HCT116 (cell line): ENCODE measurements around the gene OS9. TPM values are rescaled to one million over a fixed set of nuclear protein-coding genes. Genes with fewer than 3 reads are reported as not detected.

ENCODE experiments used
- ATAC-seq: fragments of 200-7000 bp; cut with Tn5 transposase; 2 replicates; pipeline ENCODE4 v1.9.1; 2020; ENCODE audit warnings: mild to moderate bottlenecking, moderate library complexity
- BruUV-seq: library from RNA; stranded (reverse); fragments of 400-500 nt; replicated peaks from 2 replicates; lab custom pipeline; 2021; lab: Mats Ljungman, UMichigan
- CTCF ChIA-PET: fragments of 300-600 bp; sonication (Branson Sonifier 250); formaldehyde crosslinking; loops from one replicate; lab custom pipeline; 2021; ENCODE audit warnings: antibody characterized with exemption; lab: Charles Lee
- POLR2A ChIA-PET: fragments of 300-600, 350-600 bp; sonication (Branson Sonifier 250); formaldehyde crosslinking; loops from one replicate; lab custom pipeline; 2021; ENCODE audit warnings: antibody characterized with exemption; lab: Charles Lee
- RAD21 ChIA-PET, 2 experiments: fragments of 300-600 bp; sonication (Branson Sonifier 250); formaldehyde crosslinking; loops; one replicate each; lab custom pipeline; 2023; ENCODE audit warnings: low total read pairs in 2 of 2; ENCODE audit not compliant: uncharacterized antibody in 2 of 2, unreplicated experiment in 2 of 2, low non-redundant PET in 1 of 2; lab: Charles Lee
- DNase-seq: peaks from one replicate; pipeline ENCODE4 v3.0.0-alpha.2; 2010; ENCODE audit warnings: low read depth, low spot score
- H2AFZ ChIP-seq: fragments of 200-600 bp; shearing (Covaris generic), sonication (generic); 2 replicates; pipeline ENCODE4 v1.6.1; 2017; ENCODE audit warnings: low read depth, mixed run types, mixed read lengths, antibody characterized with exemption, low read length; ENCODE audit not compliant: poor library complexity, severe bottlenecking
- H3K27ac ChIP-seq: 2 replicates; pipeline ENCODE4 v1.5.1; 2012; ENCODE audit warnings: low read depth, low read length
- H3K27me3 ChIP-seq: fragments of 200-600 bp; sonication (generic); 2 replicates; pipeline ENCODE4 v1.6.1; 2016; ENCODE audit warnings: mixed run types, low read length, mixed read lengths; ENCODE audit not compliant: insufficient read depth
- H3K36me3 ChIP-seq, 2 experiments: fragments of 200-500 bp in 1 of 2; fragments of 200-600 bp in 1 of 2; sonication (Bioruptor generic) in 1 of 2; sonication (generic) in 1 of 2; 2 replicates each; pipeline versions ENCODE4 v1.5.1 to v1.6.1; 2014 to 2016; ENCODE audit warnings: low read length in 2 of 2, inconsistent platforms in 1 of 2, mixed read lengths in 1 of 2, mixed run types in 1 of 2; ENCODE audit not compliant: insufficient read depth in 2 of 2, control insufficient read depth in 1 of 2
- H3K4me1 ChIP-seq, 2 experiments: fragments of 200-600 bp in 1 of 2; sonication (generic) in 1 of 2; 2 replicates each; pipeline versions ENCODE4 v1.5.1 to v1.6.1; 2012 to 2017; ENCODE audit warnings: low read length in 2 of 2, inconsistent platforms in 1 of 2, mild to moderate bottlenecking in 1 of 2, mixed read lengths in 1 of 2, mixed run types in 1 of 2, moderate library complexity in 1 of 2; ENCODE audit not compliant: insufficient read depth in 2 of 2, control insufficient read depth in 1 of 2
- H3K4me2 ChIP-seq: fragments of 200-600 bp; sonication (generic); 2 replicates; pipeline ENCODE4 v1.6.1; 2017; ENCODE audit warnings: mixed run types, low read length, mixed read lengths
- H3K4me3 ChIP-seq, 2 experiments: fragments of 200-600 bp in 1 of 2; sonication (generic) in 1 of 2; replicated peaks in 1 of 2; 2 replicates each; pipeline ENCODE4 v1.5.1; 2011 to 2016; ENCODE audit warnings: low read length in 2 of 2, control low read depth in 1 of 2, low read depth in 1 of 2, mild to moderate bottlenecking in 1 of 2, mixed read lengths in 1 of 2, mixed run types in 1 of 2
- H3K79me2 ChIP-seq: fragments of 200-600 bp; sonication (generic); 2 replicates; pipeline ENCODE4 v1.6.1; 2017; ENCODE audit warnings: mild to moderate bottlenecking, mixed run types, low read length, moderate library complexity, mixed read lengths; ENCODE audit not compliant: insufficient read depth
- H3K9ac ChIP-seq: fragments of 200-600 bp; sonication (generic); 2 replicates; pipeline ENCODE4 v1.6.1; 2016; ENCODE audit warnings: low read length, mixed read lengths
- H3K9me2 ChIP-seq: fragments of 200-600 bp; sonication (generic), shearing (Covaris generic); 2 replicates; pipeline ENCODE4 v1.6.1; 2017; ENCODE audit warnings: mixed run types, mild to moderate bottlenecking, moderate library complexity; ENCODE audit not compliant: insufficient read depth
- H3K9me3 ChIP-seq, 2 experiments: fragments of 200-500 bp in 1 of 2; fragments of 200-600 bp in 1 of 2; sonication (Bioruptor generic) in 1 of 2; sonication (generic) in 1 of 2; 2 replicates each; pipeline ENCODE4 v1.6.1; 2014 to 2017; ENCODE audit warnings: low read length in 2 of 2, mixed read lengths in 2 of 2, inconsistent platforms in 1 of 2, low read depth in 1 of 2, mild to moderate bottlenecking in 1 of 2, mixed run types in 1 of 2, moderate library complexity in 1 of 2; ENCODE audit not compliant: control insufficient read depth in 1 of 2, insufficient read depth in 1 of 2
- H4K20me1 ChIP-seq: fragments of 200-600 bp; sonication (generic), shearing (Covaris generic); 2 replicates; pipeline ENCODE4 v1.6.1; 2017; ENCODE audit warnings: mixed run types, mild to moderate bottlenecking, moderate library complexity; ENCODE audit not compliant: insufficient read depth
- CEBPB ChIP-seq: IDR thresholded peaks from 2 replicates; pipeline ENCODE4 v1.6.1; 2012; ENCODE audit warnings: low read depth
- CTCF ChIP-seq, 3 experiments: fragments of 200-600 bp in 1 of 3; sonication (generic) in 1 of 3; IDR thresholded peaks in 2 of 3; conservative IDR thresholded peaks in 1 of 3; 2 replicates each; pipeline ENCODE4 v1.5.1; 2012 to 2017; ENCODE audit warnings: low read depth in 2 of 3, low read length in 2 of 3, antibody characterized with exemption in 1 of 3, borderline replicate concordance in 1 of 3, control low read depth in 1 of 3, mild to moderate bottlenecking in 1 of 3, mixed read lengths in 1 of 3, mixed run types in 1 of 3, moderate library complexity in 1 of 3; ENCODE audit not compliant: insufficient read depth in 1 of 3
- ELF1 ChIP-seq: IDR thresholded peaks from 2 replicates; pipeline ENCODE4 v1.6.1; 2012; ENCODE audit warnings: low read depth, borderline replicate concordance
- EZH2 ChIP-seq: fragments of 200-600 bp; sonication (generic); IDR thresholded peaks from 2 replicates; pipeline ENCODE4 v1.6.1; 2017; ENCODE audit warnings: antibody characterized with exemption, mixed run types
- EZH2phosphoT487 ChIP-seq: fragments of 200-600 bp; IDR thresholded peaks from 2 replicates; pipeline ENCODE4 v1.6.1; 2018; ENCODE audit warnings: antibody characterized with exemption, borderline replicate concordance
- FOSL1 ChIP-seq: IDR thresholded peaks from 2 replicates; pipeline ENCODE4 v1.6.1; 2012; ENCODE audit warnings: low read depth
- JUND ChIP-seq: IDR thresholded peaks from 2 replicates; pipeline ENCODE4 v1.6.1; 2012
- MAX ChIP-seq: IDR thresholded peaks from 2 replicates; pipeline ENCODE4 v1.6.1; 2012
- POLR2A ChIP-seq: IDR thresholded peaks from 2 replicates; pipeline ENCODE4 v1.7.0; 2011; ENCODE audit warnings: borderline replicate concordance; ENCODE audit not compliant: insufficient read depth, insufficient read length; ENCODE audit errors: extremely low read depth
- POLR2AphosphoS5 ChIP-seq: IDR thresholded peaks from 2 replicates; pipeline ENCODE4 v1.6.1; 2011; ENCODE audit warnings: mild to moderate bottlenecking, low read depth, low read length, moderate library complexity
- RAD21 ChIP-seq: IDR thresholded peaks from 2 replicates; pipeline ENCODE4 v1.6.1; 2012; ENCODE audit warnings: low read depth, mild to moderate bottlenecking
- SIN3A ChIP-seq: IDR thresholded peaks from 2 replicates; pipeline ENCODE4 v1.6.1; 2012; ENCODE audit warnings: low read depth
- SP1 ChIP-seq: IDR thresholded peaks from 2 replicates; pipeline ENCODE4 v1.6.1; 2012; ENCODE audit warnings: low read depth
- SRF ChIP-seq: IDR thresholded peaks from 2 replicates; pipeline ENCODE4 v1.6.1; 2012; ENCODE audit warnings: low read depth
- TCF7L2 ChIP-seq: IDR thresholded peaks from 2 replicates; pipeline ENCODE4 v1.7.0; 2011; ENCODE audit warnings: borderline replicate concordance, inconsistent platforms; ENCODE audit not compliant: insufficient read depth, insufficient read length; ENCODE audit errors: extremely low read depth
- YY1 ChIP-seq: IDR thresholded peaks from 2 replicates; pipeline ENCODE4 v1.6.1; 2011; ENCODE audit warnings: low read length, low read depth, moderate library complexity, mild to moderate bottlenecking; ENCODE audit not compliant: insufficient replicate concordance; ENCODE audit errors: extremely low read depth
- ZBTB33 ChIP-seq: IDR thresholded peaks from 2 replicates; pipeline ENCODE4 v1.6.1; 2011; ENCODE audit warnings: mild to moderate bottlenecking, low read length, moderate library complexity; ENCODE audit not compliant: insufficient replicate concordance; ENCODE audit errors: extremely low read depth
- ZFX ChIP-seq: fragments of 450-650 bp; IDR thresholded peaks from 2 replicates; pipeline ENCODE4 v1.6.1; 2017
- ZNF274 ChIP-seq: fragments of 200-500 bp; sonication (Bioruptor generic); IDR thresholded peaks from 2 replicates; pipeline ENCODE4 v1.6.1; 2014; ENCODE audit warnings: mild to moderate bottlenecking, low read depth, low read length, inconsistent platforms
- intact Hi-C: fragments of 100-400 bp; cut with micrococcal nuclease; formaldehyde crosslinking; loops from 2 replicates; pipeline ENCODE4 v1.10.0; 2022
- total RNA-seq: library from RNA; stranded (reverse); gene quantifications from one replicate; pipeline ENCODE4 v1.2.1, GENCODE V29; 2021; ENCODE audit not compliant: unreplicated experiment

Gene OS9
- total RNA-seq, 1 experiment from 2014 or later, result 98.4 TPM

GRCh38 chr12:57769594-57769993 lies 75.7 kb downstream of the OS9 start:
- H3K9me3 ChIP-seq, result no peaks in the 10 kb centered on the region
- DNase-seq, result no peak
- POLR2A ChIA-PET, result no interaction called here
- no peak overlapping the region for H3K9ac ChIP-seq
- H3K79me2 ChIP-seq, result peaks cover 25% of the 10 kb centered on the region
- no peak overlapping the region for H3K27ac ChIP-seq
- H3K36me3 ChIP-seq, result peaks cover 6 to 27% of the 10 kb centered on the region in 2 experiments; a peak in 3 of 4 replicates
- no peaks in the 10 kb centered on the region for H4K20me1 ChIP-seq
- no peaks in the 10 kb centered on the region for H3K9me2 ChIP-seq
- no TSS peak for BruUV-seq
- H3K27me3 ChIP-seq, result no peaks in the 10 kb centered on the region
- TF ChIP-seq SIN3A (no peak), YY1 (no peak), CEBPB (no peak), ZFX (no peak), EZH2 (no peak), SRF (no peak), JUND (no peak), EZH2phosphoT487 (no peak), SP1 (no peak), POLR2AphosphoS5 (no peak), CTCF (IDR thresholded peaks at IDR 0.05 in 2 of 3, conservative IDR thresholded peaks at IDR 0.05 in 1 of 3; ENCODE audit: borderline replicate concordance in 1 of 3, insufficient read depth in 1 of 3, low read depth in 2 of 3, low read length in 2 of 3) (no peak), ZBTB33 (no peak), FOSL1 (no peak), ELF1 (no peak), RAD21 (no peak), POLR2A (no peak), MAX (no peak), TCF7L2 (no peak), ZNF274 (no peak)
- TF ChIP-seq, all 23 proteins: peak for 0
- ChIA-PET RAD21 (no interaction called here), CTCF (no interaction called here)
- Histone ChIP-seq H3K4me3 (no peak overlapping the region), H3K4me1 (peaks cover 14 to 50% of the 10 kb centered on the region in 2 experiments), H2AFZ (no peak overlapping the region), H3K4me2 (no peak overlapping the region)
- intact Hi-C loops, result no loop called here
- no peak for ATAC-seq
